ENCODE data around the gene SNRNP70.

Gene SNRNP70

GRCh38 chr19:49064768-49065611, 20.3 kb upstream of the SNRNP70 start, which contains the start of gene NTF4:
NTF4 (minus strand) TSS chr19:49064818; CDS start chr19:49061997, 2,821 bp downstream.
- no peak for DNase-seq (ENCODE audit: low read depth)

GRCh38 chr19:49065905-49066512, 19.2 kb upstream of the SNRNP70 start:
- DNase-seq (ENCODE audit: low read depth): no peak

GRCh38 chr19:49067554-49067953, 17.7 kb upstream of the SNRNP70 start:
- no peak for DNase-seq (ENCODE audit: low read depth)

- no peak for DNase-seq (ENCODE audit: low read depth)
Observed at GRCh38 chr19:49069026-49069425, 16.2 kb upstream of the SNRNP70 start.

- no peak for DNase-seq (ENCODE audit: low read depth)
Observed at GRCh38 chr19:49070416-49070815, 14.8 kb upstream of the SNRNP70 start.

- no peak for DNase-seq (ENCODE audit: low read depth)
Observed at GRCh38 chr19:49071860-49072547, 13.2 kb upstream of the SNRNP70 start.

- no peak for DNase-seq (ENCODE audit: low read depth)
Observed at GRCh38 chr19:49073514-49074378, 11.5 kb upstream of the SNRNP70 start.

GRCh38 chr19:49074869-49075268, 10.4 kb upstream of the SNRNP70 start:
- peak; percentile 49 for DNase-seq (ENCODE audit: low read depth)

- no peak for DNase-seq (ENCODE audit: low read depth)
Observed at GRCh38 chr19:49080392-49080791, 4.9 kb upstream of the SNRNP70 start.

- no peak for DNase-seq (ENCODE audit: low read depth)
Observed at GRCh38 chr19:49081273-49081672, 4.0 kb upstream of the SNRNP70 start.

GRCh38 chr19:49084206-49085019, 838 bp upstream of the SNRNP70 start:
- DNase-seq (ENCODE audit: low read depth): no peak

- DNase-seq (ENCODE audit: low read depth): no peak
Observed at GRCh38 chr19:49085868-49086232, 599 bp downstream of the SNRNP70 start.

- no peak for DNase-seq (ENCODE audit: low read depth)
Observed at GRCh38 chr19:49086296-49086695, 1.0 kb downstream of the SNRNP70 start.

GRCh38 chr19:49091391-49092038, 6.3 kb downstream of the SNRNP70 start:
- no peak for DNase-seq (ENCODE audit: low read depth)

GRCh38 chr19:49092686-49093085, 7.4 kb downstream of the SNRNP70 start:
- no peak for DNase-seq (ENCODE audit: low read depth)

- DNase-seq (ENCODE audit: low read depth): no peak
Observed at GRCh38 chr19:49094505-49095482, 9.5 kb downstream of the SNRNP70 start.

GRCh38 chr19:49097453-49098288, 12.4 kb downstream of the SNRNP70 start:
- peak; percentile 50 for DNase-seq (ENCODE audit: low read depth)

GRCh38 chr19:49098795-49099194, 13.5 kb downstream of the SNRNP70 start:
- DNase-seq (ENCODE audit: low read depth): no peak

All from HS-27A (cell line).